Chondrocyte (in vitro differentiated cells): ENCODE data around the gene BEST3. TPM values are rescaled to one million over a fixed set of nuclear protein-coding genes. Genes with fewer than 3 reads are reported as not detected.

Source experiments
- DNase-seq: peaks from one replicate; pipeline ENCODE4 v3.0.0; 2021; ENCODE audit warnings: mixed read lengths, low spot score
- H3K27ac Mint-ChIP-seq: one replicate; pipeline ENCODE4 v1.8.0; 2021; ENCODE audit warnings: mild to moderate bottlenecking, moderate library complexity, mixed read lengths; ENCODE audit not compliant: unreplicated experiment
- H3K27me3 Mint-ChIP-seq: 2 replicates; pipeline ENCODE4 v1.8.0; 2021; ENCODE audit warnings: low read depth, mixed read lengths
- H3K36me3 Mint-ChIP-seq: 2 replicates; pipeline ENCODE4 v1.8.0; 2021; ENCODE audit warnings: low read depth, mixed read lengths
- H3K4me1 Mint-ChIP-seq: 2 replicates; pipeline ENCODE4 v1.8.0; 2021; ENCODE audit warnings: low read depth, mild to moderate bottlenecking, mixed read lengths
- H3K4me3 Mint-ChIP-seq: one replicate; pipeline ENCODE4 v1.8.0; 2021; ENCODE audit warnings: mild to moderate bottlenecking, moderate library complexity, mixed read lengths; ENCODE audit not compliant: unreplicated experiment
- H3K9me3 Mint-ChIP-seq: 2 replicates; pipeline ENCODE4 v1.8.0; 2021; ENCODE audit warnings: low read depth, mixed read lengths
- CTCF ChIP-seq: fragments of 200-600 bp; sonication (generic); IDR thresholded peaks from 2 replicates; pipeline ENCODE4 v1.5.0; 2021; ENCODE audit warnings: antibody characterized with exemption, mild to moderate bottlenecking, moderate library complexity
- total RNA-seq: library from RNA; stranded (reverse); gene quantifications from 3 replicates; pipeline ENCODE4 v1.2.1, GENCODE V29; 2021

The BEST3 gene
- total RNA-seq, 1 donor from 2014 or later, result 0.20 TPM

GRCh38 chr12:69682110-69682755, 16.9 kb downstream of the BEST3 start:
- Mint-ChIP-seq H3K27ac (no peak overlapping the region), H3K27me3 (no peaks in the 10 kb centered on the region), H3K36me3 (no peaks in the 10 kb centered on the region), H3K4me3 (no peak overlapping the region), H3K9me3 (no peaks in the 10 kb centered on the region), H3K4me1 (peaks cover 23% of the 10 kb centered on the region)
- TF ChIP-seq CTCF, result no peak
- no peak for DNase-seq

- Mint-ChIP-seq H3K36me3 (no peaks in the 10 kb centered on the region), H3K4me1 (peaks cover 8% of the 10 kb centered on the region), H3K27me3 (no peaks in the 10 kb centered on the region), H3K27ac (peak overlapping the region; percentile 62), H3K9me3 (no peaks in the 10 kb centered on the region), H3K4me3 (no peak overlapping the region)
- no peak for TF ChIP-seq CTCF
- no peak for DNase-seq
Observed at GRCh38 chr12:69679119-69679518, 20.0 kb downstream of the BEST3 start.

GRCh38 chr12:69676257-69677012, 22.7 kb downstream of the BEST3 start:
- Mint-ChIP-seq H3K4me3 (no peak overlapping the region), H3K36me3 (no peaks in the 10 kb centered on the region), H3K4me1 (peaks cover 8% of the 10 kb centered on the region), H3K27ac (no peak overlapping the region), H3K27me3 (no peaks in the 10 kb centered on the region), H3K9me3 (no peaks in the 10 kb centered on the region)
- no peak for DNase-seq
- TF ChIP-seq CTCF, result peak; percentile 22

GRCh38 chr12:69672195-69672594, 26.9 kb downstream of the BEST3 start:
- DNase-seq, result no peak
- Mint-ChIP-seq H3K27ac (no peak overlapping the region), H3K4me1 (peaks cover 7% of the 10 kb centered on the region), H3K4me3 (no peak overlapping the region), H3K27me3 (no peaks in the 10 kb centered on the region), H3K9me3 (no peaks in the 10 kb centered on the region), H3K36me3 (no peaks in the 10 kb centered on the region)
- TF ChIP-seq CTCF, result no peak

GRCh38 chr12:69671597-69671996, 27.5 kb downstream of the BEST3 start:
- H3K4me3 Mint-ChIP-seq, result no peak overlapping the region
- TF ChIP-seq CTCF, result no peak
- H3K9me3 Mint-ChIP-seq, result no peaks in the 10 kb centered on the region

More at GRCh38 chr12:69671597-69671996, 27.5 kb downstream of the BEST3 start:
- Mint-ChIP-seq H3K4me1 (peaks cover 7% of the 10 kb centered on the region), H3K27ac (no peak overlapping the region), H3K36me3 (no peaks in the 10 kb centered on the region), H3K27me3 (no peaks in the 10 kb centered on the region)
- DNase-seq, result no peak
